ENCODE measurements around the gene CEP126.
"Not testable (repeated sequence)": the region's sequence is repeated elsewhere in the genome, so short reads cannot be mapped to it uniquely, and the experiment has no call there.

Gene CEP126

GRCh38 chr11:101987370-101987769 is 72.6 kb downstream of the CEP126 start:
- H3K4me3 ChIP-seq (replicated peaks in 1 of 2; ENCODE audit: low read depth in 2 of 2, low read length in 2 of 2): no peak overlapping the region
- DNase-seq (ENCODE audit: low read depth in 2 of 2): no peak
- TF ChIP-seq, protein P1, sequence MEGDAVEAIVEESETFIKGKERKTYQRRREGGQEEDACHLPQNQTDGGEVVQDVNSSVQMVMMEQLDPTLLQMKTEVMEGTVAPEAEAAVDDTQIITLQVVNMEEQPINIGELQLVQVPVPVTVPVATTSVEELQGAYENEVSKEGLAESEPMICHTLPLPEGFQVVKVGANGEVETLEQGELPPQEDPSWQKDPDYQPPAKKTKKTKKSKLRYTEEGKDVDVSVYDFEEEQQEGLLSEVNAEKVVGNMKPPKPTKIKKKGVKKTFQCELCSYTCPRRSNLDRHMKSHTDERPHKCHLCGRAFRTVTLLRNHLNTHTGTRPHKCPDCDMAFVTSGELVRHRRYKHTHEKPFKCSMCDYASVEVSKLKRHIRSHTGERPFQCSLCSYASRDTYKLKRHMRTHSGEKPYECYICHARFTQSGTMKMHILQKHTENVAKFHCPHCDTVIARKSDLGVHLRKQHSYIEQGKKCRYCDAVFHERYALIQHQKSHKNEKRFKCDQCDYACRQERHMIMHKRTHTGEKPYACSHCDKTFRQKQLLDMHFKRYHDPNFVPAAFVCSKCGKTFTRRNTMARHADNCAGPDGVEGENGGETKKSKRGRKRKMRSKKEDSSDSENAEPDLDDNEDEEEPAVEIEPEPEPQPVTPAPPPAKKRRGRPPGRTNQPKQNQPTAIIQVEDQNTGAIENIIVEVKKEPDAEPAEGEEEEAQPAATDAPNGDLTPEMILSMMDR (IDR thresholded peaks at IDR 0.05; ENCODE audit: low read depth, low read length): no peak

- DNase-seq (ENCODE audit: low read depth in 2 of 2): no peak
- H3K4me3 ChIP-seq (replicated peaks in 1 of 2; ENCODE audit: low read depth in 2 of 2, low read length in 2 of 2): no peak overlapping the region
- TF ChIP-seq, protein P1 (IDR thresholded peaks at IDR 0.05; ENCODE audit: low read depth, low read length): no peak
Measured at GRCh38 chr11:101993172-101993571, 78.4 kb downstream of the CEP126 start.

DNA sequence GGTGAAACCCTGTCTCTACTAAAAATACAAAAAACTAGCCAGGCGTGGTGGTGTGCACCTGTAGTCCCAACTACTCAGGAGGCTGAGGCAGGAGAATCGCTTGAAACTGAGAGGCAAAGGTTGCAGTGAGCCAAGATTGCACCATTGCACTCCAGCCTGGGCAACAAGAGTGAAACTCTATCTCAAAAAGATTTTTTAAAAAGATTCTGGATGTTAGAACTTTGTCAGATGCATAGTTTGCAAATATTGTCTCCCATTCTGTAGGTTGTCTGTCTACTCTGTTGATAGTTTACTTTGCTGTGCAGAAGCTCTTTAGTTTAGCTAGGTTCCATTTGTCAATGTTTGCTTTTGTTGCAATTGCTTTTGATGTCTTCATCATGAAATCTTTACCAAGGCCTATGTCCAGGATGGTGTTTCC is 79.3 kb downstream of the CEP126 start:
- H3K4me3 ChIP-seq (replicated peaks in 1 of 2; ENCODE audit: low read depth in 2 of 2, low read length in 2 of 2); DNase-seq (ENCODE audit: low read depth in 2 of 2): not testable (repeated sequence)

- TF ChIP-seq, protein P1 (IDR thresholded peaks at IDR 0.05; ENCODE audit: low read depth, low read length): no peak
- no peak overlapping the region for H3K4me3 ChIP-seq (replicated peaks in 1 of 2; ENCODE audit: low read depth in 2 of 2, low read length in 2 of 2)
- DNase-seq (ENCODE audit: low read depth in 2 of 2): no peak
Measured at GRCh38 chr11:101996111-101996510, 81.3 kb downstream of the CEP126 start.

- H3K4me3 ChIP-seq (replicated peaks in 1 of 2; ENCODE audit: low read depth in 2 of 2, low read length in 2 of 2): no peak overlapping the region
- TF ChIP-seq, protein P1 (IDR thresholded peaks at IDR 0.05; ENCODE audit: low read depth, low read length): no peak
- no peak for DNase-seq (ENCODE audit: low read depth in 2 of 2)
Measured at GRCh38 chr11:102001657-102002338, 87.0 kb downstream of the CEP126 start.

GRCh38 chr11:102004220-102004619 is 89.4 kb downstream of the CEP126 start:
- TF ChIP-seq, protein P1 (IDR thresholded peaks at IDR 0.05; ENCODE audit: low read depth, low read length): no peak
- DNase-seq (ENCODE audit: low read depth in 2 of 2): no peak
- H3K4me3 ChIP-seq (replicated peaks in 1 of 2; ENCODE audit: low read depth in 2 of 2, low read length in 2 of 2): no peak overlapping the region

DNA sequence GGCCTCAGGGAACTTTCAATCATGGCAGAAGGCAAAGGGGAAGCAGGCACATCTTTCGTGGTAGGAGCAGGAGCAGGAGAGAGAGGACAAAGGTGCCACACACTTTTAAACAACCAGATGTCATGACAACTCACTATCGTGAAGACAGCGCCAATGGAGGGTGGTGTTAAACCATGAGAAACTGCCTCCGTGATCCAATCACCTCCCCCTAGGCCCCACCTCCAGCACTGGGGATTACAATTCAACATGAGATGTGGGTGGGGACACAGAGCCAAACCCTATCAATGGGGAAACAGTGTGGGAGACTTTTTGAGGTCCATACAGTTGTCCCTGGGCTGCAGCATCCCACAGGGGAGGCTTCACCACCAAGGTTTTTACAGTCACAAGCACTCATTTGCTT is 90.5 kb downstream of the CEP126 start:
- no peak overlapping the region for H3K4me3 ChIP-seq (replicated peaks in 1 of 2; ENCODE audit: low read depth in 2 of 2, low read length in 2 of 2)
- no peak for DNase-seq (ENCODE audit: low read depth in 2 of 2)
- TF ChIP-seq, protein P1 (IDR thresholded peaks at IDR 0.05; ENCODE audit: low read depth, low read length): no peak

All from cardiac fibroblast (primary cell).